Heart right ventricle (tissue), 16 donors: Measurements from ENCODE around the gene HOGA1. TPM values are rescaled to one million over a fixed set of nuclear protein-coding genes. Genes with fewer than 3 reads are reported as not detected.

Experiments used
- ATAC-seq, 8 donors: fragments of 200-7000 bp; cut with Tn5 transposase; one replicate each; pipeline ENCODE4 v1.9.1; 2020; ENCODE audit warnings: mild to moderate bottlenecking in 8 of 8, moderate library complexity in 8 of 8, moderate number of reproducible peaks in 1 of 8
- DNase-seq, 2 donors: peaks; one replicate each; pipeline ENCODE4 v3.0.0-alpha.2; 2020
- H3K27ac ChIP-seq, 10 donors: fragments of 200-600 bp; sonication (generic) in 2 of 10; one replicate each; pipeline versions ENCODE4 v1.5.0 to v1.8.0; 2020 to 2022; ENCODE audit warnings: mild to moderate bottlenecking in 3 of 10
- H3K27me3 ChIP-seq, 7 donors: fragments of 200-600 bp; one replicate each; pipeline ENCODE4 v1.8.0; 2021 to 2022; ENCODE audit warnings: mild to moderate bottlenecking in 2 of 7
- H3K36me3 ChIP-seq, 9 donors: fragments of 200-600 bp; sonication (generic) in 1 of 9; one replicate each; pipeline versions ENCODE4 v1.5.0 to v1.8.0; 2020 to 2022; ENCODE audit warnings: mild to moderate bottlenecking in 2 of 9
- H3K4me1 ChIP-seq, 9 donors: fragments of 200-600 bp; sonication (generic) in 1 of 9; one replicate each; pipeline versions ENCODE4 v1.5.0 to v1.8.0; 2020 to 2022; ENCODE audit warnings: mild to moderate bottlenecking in 4 of 9
- H3K4me3 ChIP-seq, 10 donors: fragments of 200-600 bp; sonication (generic) in 2 of 10; one replicate each; pipeline versions ENCODE4 v1.5.0 to v1.8.0; 2020 to 2022; ENCODE audit warnings: mild to moderate bottlenecking in 7 of 10, moderate library complexity in 2 of 10
- H3K9me3 ChIP-seq, 11 donors: fragments of 200-600 bp in 10 of 11; sonication (generic) in 2 of 11; one replicate each; pipeline versions ENCODE4 v1.5.0 to v1.8.0; 2013 to 2022; ENCODE audit warnings: mild to moderate bottlenecking in 2 of 11, control low read depth in 1 of 11, moderate library complexity in 1 of 11
- CTCF ChIP-seq, 9 donors: fragments of 200-600 bp; sonication (generic) in 2 of 9; IDR thresholded peaks; one replicate each; pipeline versions ENCODE4 v1.5.0 to v1.8.0; 2021 to 2022; ENCODE audit warnings: antibody characterized with exemption in 9 of 9, mild to moderate bottlenecking in 5 of 9, moderate library complexity in 1 of 9
- WGBS, 2 donors: extraction: QIAGEN DNeasy Blood & Tissue Kit; methylation state at CpG; one replicate each; pipeline ENCODE4 v1.1.7; 2013; ENCODE audit warnings: inconsistent platforms in 1 of 2; 5-methylcytosine and 5-hydroxymethylcytosine counted together
- intact Hi-C, 10 donors: fragments of 100-400 bp; cut with DNase I; formaldehyde crosslinking; loops; one replicate each; pipeline versions ENCODE4 v1.11.1 to v1.14.2; 2022
- polyA plus RNA-seq, 2 donors: library from polyadenylated mRNA; stranded (reverse); fragments of 200-250 nt; gene quantifications; one replicate each; pipeline ENCODE4 v1.2.3, GENCODE V29; 2013
- total RNA-seq, 10 donors: library from RNA; stranded (reverse); fragmentation: NEBNext Ultra II Directional in 3 of 10; extraction: Animal tissue kit (Norgen Biotek cat#: 25700) in 3 of 10; gene quantifications; one replicate each; pipeline versions ENCODE4 v1.2.1 to v1.2.4, GENCODE V29; 2021 to 2023
- donor health status: Arrhythmogenic right ventricular cardiomyopathy.
- donor health status: ischemic (EF 13 %, LVEDD 7.1; RV severe dilation, severe dysfunction).
- donor health status: healthy with polysubstance abuse.
- donor health status: DM: no; HTN: yes; CAD: no.
- donor health status: DM: no; HTN: no; CAD: no.
- donor health status: ischemic (EF 25% LVEDD 6.9; RV normal size, moderate dysfunction).
- donor health status: ischemic (EF 25% LVEDD 5.7; RV mildly dilated, moderate dysfunction).
- donor health status: healthy.
- donor health status: DM: yes; HTN: yes; CAD: no.
- donor health status: Ischemic cardiomyopathy.
- donor health status: ischemic (EF 35%, LVEDD 5.7; RV mildly dilated, moderate dysfunction).
- donor health status: nonischemic (EF 11% LVEDD 7.7; RV severe dilation, severe dysfunction).
- donor health status: DM: yes; HTN: yes; CAD: no.
- donor health status: PGD.
- donor health status: ischemic (EF 29% LVEDD 5.4; RV normal size, mild dysfunction).
- donor health status: nonischemic (EF 23%, LVEDD 6.1; RV moderate dilation, normal function).

Gene HOGA1
- total and polyA plus RNA-seq, 12 donors = 8.9 to 58.3 (median 18.1) TPM

- ATAC-seq = peak in 1 of 8 donors; percentile 11
- intact Hi-C loops = no loop called here
- Histone ChIP-seq H3K36me3 (no peaks in the 10 kb centered on the region), H3K27ac (peak overlapping the region in 9 of 10 donors; percentile 52 to 91 (median 82)), H3K9me3 (no peaks in the 10 kb centered on the region), H3K4me3 (no peak overlapping the region), H3K27me3 (no peaks in the 10 kb centered on the region), H3K4me1 (peaks cover 0 to 36% (median 9%) of the 10 kb centered on the region in 9 donors)
- DNase-seq = no peak
- WGBS, 2 donors = 90 to 93% methylated on average over 13 of the region's 13 CpGs
- no peak for TF ChIP-seq CTCF (IDR thresholded peaks at IDR 0.05)
These were observed 713 bp upstream of the HOGA1 start for GRCh38 chr10:97583476-97583875.

- H3K4me3 ChIP-seq = no peak overlapping the region
- ATAC-seq (peak in 5 of 8 donors; percentile 32 to 73 (median 59)), DNase-seq (no peak)
These were observed 729 bp downstream of the HOGA1 start for GRCh38 chr10:97584798-97585438.

GRCh38 chr10:97585439-97585811 is 1.2 kb downstream of the HOGA1 start:
- peaks cover 0 to 36% (median 9%) of the 10 kb centered on the region in 9 donors for H3K4me1 ChIP-seq
- TF ChIP-seq CTCF (IDR thresholded peaks at IDR 0.05) = no peak
- peak overlapping the region in 8 of 10 donors; percentile 62 to 91 (median 85) for H3K27ac ChIP-seq
- 92 to 96% methylated on average over 5 of the region's 5 CpGs for WGBS, 2 donors
- H3K36me3 ChIP-seq = no peaks in the 10 kb centered on the region
- ATAC-seq (no peak), DNase-seq (no peak)
- intact Hi-C loops = loop anchor here in 1 of 10 donors (1.0 kb wide), 1 partner anchor 24 kb away; no protein-coding TSS in a partner anchor
- no peaks in the 10 kb centered on the region for H3K27me3 ChIP-seq
- H3K9me3 ChIP-seq = no peaks in the 10 kb centered on the region
- H3K4me3 ChIP-seq = no peak overlapping the region

More at GRCh38 chr10:97584798-97585438, 729 bp downstream of the HOGA1 start:
- peaks cover 0 to 36% (median 9%) of the 10 kb centered on the region in 9 donors for H3K4me1 ChIP-seq
- no peaks in the 10 kb centered on the region for H3K36me3 ChIP-seq
- WGBS, 2 donors = 84 to 86% methylated on average over 5 of the region's 5 CpGs
- peak overlapping the region; percentile 38 to 91 (median 85) for H3K27ac ChIP-seq
- no peaks in the 10 kb centered on the region for H3K27me3 ChIP-seq
- intact Hi-C loops = loop anchor here in 1 of 10 donors (1.0 kb wide), 1 partner anchor 24 kb away; no protein-coding TSS in a partner anchor
- no peak for TF ChIP-seq CTCF (IDR thresholded peaks at IDR 0.05)
- H3K9me3 ChIP-seq = no peaks in the 10 kb centered on the region

- intact Hi-C loops = no loop called here
- TF ChIP-seq CTCF (IDR thresholded peaks at IDR 0.05) = no peak
- Histone ChIP-seq H3K4me3 (no peak overlapping the region), H3K4me1 (peaks cover 0 to 45% (median 9%) of the 10 kb centered on the region in 9 donors), H3K27ac (peak overlapping the region in 5 of 10 donors; percentile 80 to 91 (median 89)), H3K27me3 (no peaks in the 10 kb centered on the region), H3K36me3 (no peaks in the 10 kb centered on the region), H3K9me3 (no peaks in the 10 kb centered on the region)
- WGBS, 2 donors = 83 to 90% methylated on average over 2 of the region's 2 CpGs
- no peak for ATAC-seq
- no peak for DNase-seq
These were observed 3.0 kb downstream of the HOGA1 start for GRCh38 chr10:97587183-97587582.
